HepG2 (cell line): ENCODE results near the gene TAF4B. TPM values are rescaled to one million over a fixed set of nuclear protein-coding genes. Genes with fewer than 3 reads are reported as not detected.

ENCODE experiments used
- ATAC-seq: fragments of 200-7000 bp; cut with Tn5 transposase; 3 replicates; pipeline ENCODE4 v1.9.1; 2020; ENCODE audit warnings: mild to moderate bottlenecking, moderate library complexity
- BruUV-seq: library from RNA; stranded (reverse); fragments of 400-500 nt; replicated peaks from 2 replicates; lab custom pipeline; 2021; lab: Mats Ljungman, UMichigan
- CTCF ChIA-PET: fragments of 300-600 bp; formaldehyde crosslinking; extraction: SDS; loops from one replicate; lab custom pipeline; 2021; ENCODE audit warnings: low total read pairs, inconsistent platforms, low intra/inter-chr PET ratio; lab: Yijun Ruan, JAX
- POLR2A ChIA-PET: fragments of 350-600 bp; sonication (Branson Sonifier 250); formaldehyde crosslinking; loops from one replicate; lab custom pipeline; 2020; ENCODE audit warnings: antibody characterized with exemption, inconsistent platforms; lab: Yijun Ruan, JAX
- DNase-seq: peaks from one replicate; pipeline ENCODE4 v3.0.0-alpha.2; 2015; ENCODE audit warnings: low spot score
- FAIRE-seq: peaks from 3 replicates; lab custom pipeline; 2011; peaks lifted over from hg19 to GRCh38; lab: Jason Lieb, UNC
- H2AFZ ChIP-seq: one replicate; pipeline ENCODE4 v1.6.1; 2011; ENCODE audit warnings: low read length, inconsistent platforms
- H3K27ac ChIP-seq: fragments of 300-600 bp; 3 replicates; pipeline ENCODE4 v1.8.0; 2011; ENCODE audit warnings: mixed run types, mild to moderate bottlenecking, mixed read lengths, low read length, inconsistent platforms; ENCODE audit not compliant: insufficient read depth; ENCODE audit errors: extremely low read length
- H3K27me3 ChIP-seq, 2 experiments: fragments of 200-600 bp in 1 of 2; 2 replicates in 1 of 2; 3 replicates in 1 of 2; pipeline versions ENCODE4 v1.6.0 to v1.8.0; 2011; ENCODE audit warnings: low read length in 2 of 2, mild to moderate bottlenecking in 2 of 2, moderate library complexity in 2 of 2, inconsistent platforms in 1 of 2; ENCODE audit not compliant: insufficient read depth in 2 of 2, control insufficient read depth in 1 of 2
- H3K36me3 ChIP-seq, 2 experiments: fragments of 200-600 bp in 1 of 2; replicated peaks in 1 of 2; 2 replicates in 1 of 2; 3 replicates in 1 of 2; pipeline versions ENCODE4 v1.5.1 to v1.8.0; 2011; ENCODE audit warnings: low read length in 2 of 2, inconsistent platforms in 1 of 2; ENCODE audit not compliant: insufficient read depth in 2 of 2, control insufficient read depth in 1 of 2
- H3K4me1 ChIP-seq: 2 replicates; pipeline ENCODE4 v1.5.1; 2012; ENCODE audit warnings: low read length, inconsistent platforms; ENCODE audit not compliant: insufficient read depth
- H3K4me2 ChIP-seq: 2 replicates; pipeline ENCODE4 v1.6.0; 2011; ENCODE audit warnings: low read depth, low read length, inconsistent platforms
- H3K4me3 ChIP-seq, 3 experiments: fragments of 200-600 bp in 1 of 3; sonication (generic), shearing (Covaris generic) in 1 of 3; replicated peaks in 1 of 3; 2 replicates each; pipeline ENCODE4 v1.5.1; 2011 to 2016; ENCODE audit warnings: low read length in 3 of 3, inconsistent platforms in 2 of 3, low read depth in 2 of 3, mild to moderate bottlenecking in 2 of 3, control low read depth in 1 of 3, mixed read lengths in 1 of 3; ENCODE audit not compliant: insufficient read depth in 1 of 3
- H3K79me2 ChIP-seq: one replicate; pipeline ENCODE4 v1.6.1; 2011; ENCODE audit warnings: low read length, inconsistent platforms; ENCODE audit not compliant: insufficient read depth
- H3K9ac ChIP-seq: 2 replicates; pipeline ENCODE4 v1.6.0; 2011; ENCODE audit warnings: mild to moderate bottlenecking, low read depth, low read length, inconsistent platforms; ENCODE audit not compliant: insufficient read depth
- H3K9me3 ChIP-seq: 2 replicates; pipeline ENCODE4 v1.5.1; 2012; ENCODE audit warnings: mild to moderate bottlenecking, low read length
- H4K20me1 ChIP-seq: 2 replicates; pipeline ENCODE4 v1.6.0; 2011; ENCODE audit warnings: inconsistent platforms, mild to moderate bottlenecking, low read length, moderate library complexity; ENCODE audit not compliant: insufficient read depth
- HDAC2 ChIP-seq: sonication (generic); formaldehyde crosslinking; IDR thresholded peaks from 2 replicates; pipeline ENCODE4 v1.4.0; 2020; ENCODE audit warnings: missing genetic modification reagents
- KAT2B ChIP-seq: fragments of 150-350 bp; IDR thresholded peaks from 2 replicates; pipeline ENCODE4 v1.6.1; 2014; ENCODE audit warnings: low read depth, low read length, borderline replicate concordance
- KLF15 ChIP-seq: sonication (generic); formaldehyde crosslinking; IDR thresholded peaks from 2 replicates; pipeline ENCODE4 v1.8.1; 2023; ENCODE audit warnings: borderline replicate concordance, mild to moderate bottlenecking, inconsistent platforms, missing genetic modification reagents, mixed read lengths
- RAD21 ChIP-seq: fragments of 450-650 bp; formaldehyde crosslinking; IDR thresholded peaks from 2 replicates; pipeline ENCODE4 v1.5.0; 2020; ENCODE audit warnings: mild to moderate bottlenecking
- RXRB ChIP-seq: IDR thresholded peaks from 2 replicates; pipeline ENCODE4 v1.6.1; 2016; ENCODE audit warnings: borderline replicate concordance, missing genetic modification reagents, missing compliant biosample characterization
- SMARCE1 ChIP-seq: fragments of 450-650 bp; IDR thresholded peaks from 2 replicates; pipeline ENCODE4 v1.6.1; 2017; ENCODE audit warnings: borderline replicate concordance
- TCF7 ChIP-seq: sonication (generic); IDR thresholded peaks from 2 replicates; pipeline ENCODE4 v1.6.1; 2016; ENCODE audit warnings: antibody characterized with exemption, low read depth
- ZFY ChIP-seq: sonication (generic); formaldehyde crosslinking; IDR thresholded peaks from 2 replicates; pipeline ENCODE4 v1.4.0; 2020; ENCODE audit warnings: missing genetic modification reagents
- ZNF317 ChIP-seq: sonication (generic); formaldehyde crosslinking; IDR thresholded peaks from 2 replicates; pipeline ENCODE4 v1.5.0; 2020; ENCODE audit warnings: mild to moderate bottlenecking, missing genetic modification reagents
- ZNF614 ChIP-seq: IDR thresholded peaks from 2 replicates; pipeline ENCODE4 v1.6.1; 2018; ENCODE audit warnings: missing biosample characterization, missing genetic modification reagents, inconsistent platforms, borderline replicate concordance
- ZNF761 ChIP-seq: sonication (generic); formaldehyde crosslinking; conservative IDR thresholded peaks from 2 replicates; pipeline ENCODE4 v1.4.0; 2020; ENCODE audit warnings: mild to moderate bottlenecking, missing genetic modification reagents
- WGBS: methylation state at CpG from one replicate; pipeline ENCODE4 v1.1.6; 2017; ENCODE audit warnings: low lambda C conversion rate; 5-methylcytosine and 5-hydroxymethylcytosine counted together
- in situ Hi-C: cut with HindIII; loops from 2 replicates; pipeline ENCODE4 v1.10.0; 2017; ENCODE audit warnings: low pct_unique_long_range_greater_than_20kb; ENCODE audit not compliant: extremely low pct_ligation_motif_present
- intact Hi-C: fragments of 100-400 bp; cut with micrococcal nuclease; formaldehyde crosslinking; loops from one replicate; pipeline ENCODE4 v1.10.0; 2022; ENCODE audit not compliant: unreplicated experiment
- polyA plus RNA-seq, 8 experiments: library from polyadenylated mRNA; depleted of rRNA in 3 of 8; stranded (reverse) in 7 of 8; unstranded in 1 of 8; fragments of >200 nt; fragmentation: Illumina TruSeq in 4 of 8; extraction: Trizol in 4 of 8; gene quantifications; 2 replicates each; pipeline versions ENCODE4 v1.2.1 to v1.2.3, GENCODE V29; 2011 to 2016; ENCODE audit warnings: low read depth in 4 of 8, missing spikeins in 1 of 8, mixed read lengths in 1 of 8; ENCODE audit not compliant: insufficient read depth in 1 of 8
- total RNA-seq, 5 experiments: library from RNA; depleted of rRNA; stranded (reverse); fragments of >200 nt; fragmentation: Illumina TruSeq; extraction: Trizol; gene quantifications; 2 replicates each; pipeline ENCODE4 v1.2.3, GENCODE V29; 2016; ENCODE audit warnings: low read depth in 1 of 5
- TF ChIP-seq, protein P1 (sequence below): sonication (generic); formaldehyde crosslinking; IDR thresholded peaks from 2 replicates; pipeline ENCODE4 v1.5.0; 2020; ENCODE audit warnings: missing genetic modification reagents
- TF ChIP-seq, protein P2 (sequence below): sonication (generic); formaldehyde crosslinking; IDR thresholded peaks from 2 replicates; pipeline ENCODE4 v1.8.0; 2023; ENCODE audit warnings: mild to moderate bottlenecking, missing genetic modification reagents
- TF ChIP-seq, protein P3 (sequence below): sonication (generic); formaldehyde crosslinking; IDR thresholded peaks from 2 replicates; pipeline ENCODE4 v1.4.0; 2020; ENCODE audit warnings: missing genetic modification reagents, borderline replicate concordance
- TF ChIP-seq, protein P4 (sequence below): sonication (generic); formaldehyde crosslinking; IDR thresholded peaks from 2 replicates; pipeline ENCODE4 v1.8.1; 2023; ENCODE audit warnings: mild to moderate bottlenecking, missing genetic modification reagents
- TF ChIP-seq, protein P5 (sequence below): sonication (generic); formaldehyde crosslinking; IDR thresholded peaks from 2 replicates; pipeline ENCODE4 v1.4.0; 2020; ENCODE audit warnings: missing genetic modification reagents, borderline replicate concordance

TAF4B gene
- total and polyA plus RNA-seq, 2 of the 13 experiments (the other 11 are each of a cell fraction or from before 2014, with no cell fraction given): 2.2 to 3.8 TPM

DNA sequence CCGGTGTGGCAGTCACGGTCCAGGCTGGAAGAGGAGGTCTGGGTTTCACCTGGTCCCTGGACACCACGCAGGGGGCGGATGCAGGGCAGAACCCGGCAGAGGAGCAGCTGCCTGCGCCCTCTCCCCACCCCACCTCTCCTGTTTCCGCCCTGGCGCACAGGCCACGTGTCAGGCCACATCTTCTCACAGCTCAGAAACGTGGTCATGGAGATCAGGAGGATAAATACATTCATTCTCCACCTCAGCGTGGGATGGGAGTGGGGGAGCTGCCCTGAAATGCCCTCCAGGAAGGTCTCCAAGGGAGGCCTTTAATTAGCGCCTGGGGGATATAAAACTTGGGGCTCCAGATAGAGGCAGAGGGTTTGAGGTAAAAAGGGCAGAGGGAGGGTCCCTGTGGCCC is 180.1 kb downstream of the TAF4B start:
- intact Hi-C loops (loop anchor here (5.0 kb wide), 1 partner anchor 366 kb away; no protein-coding TSS in a partner anchor), in situ Hi-C loops (loop anchor here (5.0 kb wide), 1 partner anchor 241 kb away; no protein-coding TSS in a partner anchor)
- no peaks in the 10 kb centered on the region for H3K9me3 ChIP-seq
- POLR2A ChIA-PET: no interaction called here
- CTCF ChIA-PET: interaction anchor here (1.8 kb wide), 1 partner anchor 243 kb away, joined by 12 read pairs; no protein-coding TSS in a partner anchor
- DNase-seq: no peak
- H3K36me3 ChIP-seq: no peaks in the 10 kb centered on the region
- H3K27ac ChIP-seq: no peak overlapping the region
- no peak overlapping the region for H3K9ac ChIP-seq
- peaks cover 3 to 38% of the 10 kb centered on the region in 2 experiments; a peak in 3 of 5 replicates for H3K27me3 ChIP-seq
- no peaks in the 10 kb centered on the region for H3K79me2 ChIP-seq
- BruUV-seq: no TSS peak
- H3K4me2 ChIP-seq: no peak overlapping the region
- WGBS: 36% methylated on average over 6 of the region's 12 CpGs
- no peak for FAIRE-seq
- ATAC-seq: peak; percentile 36; the same call in 2 of the 3 replicates
- no peaks in the 10 kb centered on the region for H4K20me1 ChIP-seq
- H3K4me3 ChIP-seq: no peak overlapping the region
- no peaks in the 10 kb centered on the region for H3K4me1 ChIP-seq
- no peak overlapping the region for H2AFZ ChIP-seq
- TF ChIP-seq RXRB (CRISPR knock-in tag): no peak
- no peak for TF ChIP-seq ZNF317
- TF ChIP-seq, protein P1, sequence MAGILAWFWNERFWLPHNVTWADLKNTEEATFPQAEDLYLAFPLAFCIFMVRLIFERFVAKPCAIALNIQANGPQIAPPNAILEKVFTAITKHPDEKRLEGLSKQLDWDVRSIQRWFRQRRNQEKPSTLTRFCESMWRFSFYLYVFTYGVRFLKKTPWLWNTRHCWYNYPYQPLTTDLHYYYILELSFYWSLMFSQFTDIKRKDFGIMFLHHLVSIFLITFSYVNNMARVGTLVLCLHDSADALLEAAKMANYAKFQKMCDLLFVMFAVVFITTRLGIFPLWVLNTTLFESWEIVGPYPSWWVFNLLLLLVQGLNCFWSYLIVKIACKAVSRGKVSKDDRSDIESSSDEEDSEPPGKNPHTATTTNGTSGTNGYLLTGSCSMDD: no peak
- TF ChIP-seq, protein P2, sequence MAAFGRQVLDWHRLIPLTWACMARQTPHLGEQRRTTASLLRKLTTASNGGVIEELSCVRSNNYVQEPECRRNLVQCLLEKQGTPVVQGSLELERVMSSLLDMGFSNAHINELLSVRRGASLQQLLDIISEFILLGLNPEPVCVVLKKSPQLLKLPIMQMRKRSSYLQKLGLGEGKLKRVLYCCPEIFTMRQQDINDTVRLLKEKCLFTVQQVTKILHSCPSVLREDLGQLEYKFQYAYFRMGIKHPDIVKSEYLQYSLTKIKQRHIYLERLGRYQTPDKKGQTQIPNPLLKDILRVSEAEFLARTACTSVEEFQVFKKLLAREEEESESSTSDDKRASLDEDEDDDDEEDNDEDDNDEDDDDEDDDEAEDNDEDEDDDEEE (CRISPR knock-in tag): no peak
- TF ChIP-seq KAT2B: no peak
- TF ChIP-seq ZFY: no peak
- TF ChIP-seq ZNF761 (CRISPR knock-in tag): no peak
- no peak for TF ChIP-seq RAD21 (CRISPR knock-in tag)
- TF ChIP-seq, protein P3, sequence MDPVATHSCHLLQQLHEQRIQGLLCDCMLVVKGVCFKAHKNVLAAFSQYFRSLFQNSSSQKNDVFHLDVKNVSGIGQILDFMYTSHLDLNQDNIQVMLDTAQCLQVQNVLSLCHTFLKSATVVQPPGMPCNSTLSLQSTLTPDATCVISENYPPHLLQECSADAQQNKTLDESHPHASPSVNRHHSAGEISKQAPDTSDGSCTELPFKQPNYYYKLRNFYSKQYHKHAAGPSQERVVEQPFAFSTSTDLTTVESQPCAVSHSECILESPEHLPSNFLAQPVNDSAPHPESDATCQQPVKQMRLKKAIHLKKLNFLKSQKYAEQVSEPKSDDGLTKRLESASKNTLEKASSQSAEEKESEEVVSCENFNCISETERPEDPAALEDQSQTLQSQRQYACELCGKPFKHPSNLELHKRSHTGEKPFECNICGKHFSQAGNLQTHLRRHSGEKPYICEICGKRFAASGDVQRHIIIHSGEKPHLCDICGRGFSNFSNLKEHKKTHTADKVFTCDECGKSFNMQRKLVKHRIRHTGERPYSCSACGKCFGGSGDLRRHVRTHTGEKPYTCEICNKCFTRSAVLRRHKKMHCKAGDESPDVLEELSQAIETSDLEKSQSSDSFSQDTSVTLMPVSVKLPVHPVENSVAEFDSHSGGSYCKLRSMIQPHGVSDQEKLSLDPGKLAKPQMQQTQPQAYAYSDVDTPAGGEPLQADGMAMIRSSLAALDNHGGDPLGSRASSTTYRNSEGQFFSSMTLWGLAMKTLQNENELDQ (CRISPR knock-in tag): no peak
- no peak for TF ChIP-seq TCF7
- TF ChIP-seq, protein P4, sequence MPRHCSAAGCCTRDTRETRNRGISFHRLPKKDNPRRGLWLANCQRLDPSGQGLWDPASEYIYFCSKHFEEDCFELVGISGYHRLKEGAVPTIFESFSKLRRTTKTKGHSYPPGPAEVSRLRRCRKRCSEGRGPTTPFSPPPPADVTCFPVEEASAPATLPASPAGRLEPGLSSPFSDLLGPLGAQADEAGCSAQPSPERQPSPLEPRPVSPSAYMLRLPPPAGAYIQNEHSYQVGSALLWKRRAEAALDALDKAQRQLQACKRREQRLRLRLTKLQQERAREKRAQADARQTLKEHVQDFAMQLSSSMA (CRISPR knock-in tag): no peak
- TF ChIP-seq, protein P5, sequence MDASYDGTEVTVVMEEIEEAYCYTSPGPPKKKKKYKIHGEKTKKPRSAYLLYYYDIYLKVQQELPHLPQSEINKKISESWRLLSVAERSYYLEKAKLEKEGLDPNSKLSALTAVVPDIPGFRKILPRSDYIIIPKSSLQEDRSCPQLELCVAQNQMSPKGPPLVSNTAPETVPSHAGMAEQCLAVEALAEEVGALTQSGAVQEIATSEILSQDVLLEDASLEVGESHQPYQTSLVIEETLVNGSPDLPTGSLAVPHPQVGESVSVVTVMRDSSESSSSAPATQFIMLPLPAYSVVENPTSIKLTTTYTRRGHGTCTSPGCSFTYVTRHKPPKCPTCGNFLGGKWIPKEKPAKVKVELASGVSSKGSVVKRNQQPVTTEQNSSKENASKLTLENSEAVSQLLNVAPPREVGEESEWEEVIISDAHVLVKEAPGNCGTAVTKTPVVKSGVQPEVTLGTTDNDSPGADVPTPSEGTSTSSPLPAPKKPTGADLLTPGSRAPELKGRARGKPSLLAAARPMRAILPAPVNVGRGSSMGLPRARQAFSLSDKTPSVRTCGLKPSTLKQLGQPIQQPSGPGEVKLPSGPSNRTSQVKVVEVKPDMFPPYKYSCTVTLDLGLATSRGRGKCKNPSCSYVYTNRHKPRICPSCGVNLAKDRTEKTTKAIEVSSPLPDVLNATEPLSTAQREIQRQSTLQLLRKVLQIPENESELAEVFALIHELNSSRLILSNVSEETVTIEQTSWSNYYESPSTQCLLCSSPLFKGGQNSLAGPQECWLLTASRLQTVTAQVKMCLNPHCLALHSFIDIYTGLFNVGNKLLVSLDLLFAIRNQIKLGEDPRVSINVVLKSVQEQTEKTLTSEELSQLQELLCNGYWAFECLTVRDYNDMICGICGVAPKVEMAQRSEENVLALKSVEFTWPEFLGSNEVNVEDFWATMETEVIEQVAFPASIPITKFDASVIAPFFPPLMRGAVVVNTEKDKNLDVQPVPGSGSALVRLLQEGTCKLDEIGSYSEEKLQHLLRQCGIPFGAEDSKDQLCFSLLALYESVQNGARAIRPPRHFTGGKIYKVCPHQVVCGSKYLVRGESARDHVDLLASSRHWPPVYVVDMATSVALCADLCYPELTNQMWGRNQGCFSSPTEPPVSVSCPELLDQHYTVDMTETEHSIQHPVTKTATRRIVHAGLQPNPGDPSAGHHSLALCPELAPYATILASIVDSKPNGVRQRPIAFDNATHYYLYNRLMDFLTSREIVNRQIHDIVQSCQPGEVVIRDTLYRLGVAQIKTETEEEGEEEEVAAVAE: no peak
- TF ChIP-seq SMARCE1: no peak
- TF ChIP-seq KLF15 (CRISPR knock-in tag): no peak
- no peak for TF ChIP-seq HDAC2 (CRISPR knock-in tag)
- no peak for TF ChIP-seq ZNF614
